Hepatocyte (in vitro differentiated cells): Measurements from ENCODE around the gene SEPSECS.

Experiments used
- CTCF ChIP-seq: fragments of 200-600 bp; sonication (generic); IDR thresholded peaks from 2 replicates; pipeline ENCODE4 v1.5.1; 2016; ENCODE audit warnings: antibody characterized with exemption, mild to moderate bottlenecking; ENCODE audit not compliant: poor library complexity
- EZH2 ChIP-seq: fragments of 200-600 bp; sonication (generic); IDR thresholded peaks from 2 replicates; pipeline ENCODE4 v1.6.1; 2016; ENCODE audit warnings: antibody characterized with exemption, mild to moderate bottlenecking, borderline replicate concordance

- no peak for TF ChIP-seq CTCF
- no peak for TF ChIP-seq EZH2
Measured at GRCh38 chr4:25128671-25129070, 31.6 kb downstream of the SEPSECS start.
